CD14-positive monocyte (primary cell): ENCODE measurements around the gene TCP11. TPM values are rescaled to one million over a fixed set of nuclear protein-coding genes. Genes with fewer than 3 reads are reported as not detected.
A peak's percentile ranks its signal among the peaks of the same experiment; 100 is the strongest.

Source experiments
- DNase-seq, 3 donors: peaks; one replicate each; pipeline ENCODE4 v3.0.0-alpha.2; 2011 to 2022
- H2AFZ ChIP-seq: 2 replicates; pipeline ENCODE4 v1.6.0; 2012; ENCODE audit warnings: mild to moderate bottlenecking, low read depth, low read length, inconsistent platforms; ENCODE audit not compliant: insufficient read depth, poor library complexity, severe bottlenecking
- H3K27ac ChIP-seq, 2 donors: 1 replicate in 1 of 2; 2 replicates in 1 of 2; pipeline ENCODE4 v1.5.1; 2012 to 2013; ENCODE audit warnings: low read length in 2 of 2, control low read depth in 1 of 2, inconsistent platforms in 1 of 2, low read depth in 1 of 2, mild to moderate bottlenecking in 1 of 2
- H3K27me3 ChIP-seq, 2 donors: one replicate each; pipeline versions ENCODE4 v1.6.0 to v1.6.1; 2011 to 2013; ENCODE audit warnings: low read length in 2 of 2; ENCODE audit not compliant: control insufficient read depth in 2 of 2, insufficient read depth in 2 of 2
- H3K36me3 ChIP-seq, 2 donors: replicated peaks in 1 of 2; 1 replicate in 1 of 2; 2 replicates in 1 of 2; pipeline versions ENCODE4 v1.5.1 to v1.6.1; 2012 to 2013; ENCODE audit warnings: low read length in 2 of 2, control low read depth in 1 of 2, inconsistent platforms in 1 of 2, mild to moderate bottlenecking in 1 of 2; ENCODE audit not compliant: insufficient read depth in 2 of 2, control insufficient read depth in 1 of 2
- H3K4me1 ChIP-seq, 2 donors: 1 replicate in 1 of 2; 2 replicates in 1 of 2; pipeline versions ENCODE4 v1.5.1 to v1.6.1; 2012 to 2013; ENCODE audit warnings: low read length in 2 of 2, control low read depth in 1 of 2, inconsistent platforms in 1 of 2, mild to moderate bottlenecking in 1 of 2, moderate library complexity in 1 of 2; ENCODE audit not compliant: insufficient read depth in 2 of 2, control insufficient read depth in 1 of 2
- H3K4me2 ChIP-seq: replicated peaks from 2 replicates; pipeline ENCODE3; 2012; ENCODE audit warnings: low read length, moderate library complexity, mild to moderate bottlenecking; ENCODE audit not compliant: poor library complexity, severe bottlenecking; ENCODE audit errors: extremely low read depth
- H3K4me3 ChIP-seq, 3 experiments: fragments of 200-600 bp in 1 of 3; sonication (generic) in 1 of 3; replicated peaks in 1 of 3; 1 replicate in 2 of 3; 2 replicates in 1 of 3; pipeline ENCODE4 v1.5.1; 2011 to 2013; ENCODE audit warnings: low read length in 3 of 3, mild to moderate bottlenecking in 3 of 3, control low read depth in 2 of 3, low read depth in 2 of 3, inconsistent platforms in 1 of 3, moderate library complexity in 1 of 3
- H3K79me2 ChIP-seq: 2 replicates; pipeline ENCODE4 v1.6.0; 2012; ENCODE audit warnings: mild to moderate bottlenecking, control low read depth, inconsistent platforms, low read length, moderate library complexity; ENCODE audit not compliant: insufficient read depth
- H3K9ac ChIP-seq: 2 replicates; pipeline ENCODE4 v1.6.0; 2017; ENCODE audit warnings: low read length, mild to moderate bottlenecking; ENCODE audit not compliant: insufficient read depth, poor library complexity, severe bottlenecking
- H3K9me3 ChIP-seq, 2 donors: replicated peaks in 1 of 2; 1 replicate in 1 of 2; 2 replicates in 1 of 2; pipeline versions ENCODE4 v1.5.1 to v1.6.1; 2012 to 2013; ENCODE audit warnings: low read length in 2 of 2, control low read depth in 1 of 2; ENCODE audit not compliant: control insufficient read depth in 1 of 2, insufficient read depth in 1 of 2
- H4K20me1 ChIP-seq: 2 replicates; pipeline ENCODE4 v1.6.0; 2012; ENCODE audit warnings: mild to moderate bottlenecking, low read length, control low read depth, moderate library complexity; ENCODE audit not compliant: insufficient read depth
- H3K27ac Mint-ChIP-seq, 7 donors: one replicate each; pipeline ENCODE4 v1.8.0; 2020; ENCODE audit warnings: mild to moderate bottlenecking in 7 of 7, mixed read lengths in 7 of 7, moderate library complexity in 6 of 7, inconsistent platforms in 2 of 7
- H3K27me3 Mint-ChIP-seq, 3 donors: one replicate each; pipeline ENCODE4 v1.8.0; 2021 to 2022; ENCODE audit warnings: low read depth in 3 of 3, mild to moderate bottlenecking in 3 of 3, mixed read lengths in 3 of 3, moderate library complexity in 3 of 3, inconsistent platforms in 1 of 3
- H3K36me3 Mint-ChIP-seq, 2 donors: one replicate each; pipeline ENCODE4 v1.8.0; 2020; ENCODE audit warnings: mixed read lengths in 2 of 2, inconsistent platforms in 1 of 2, mild to moderate bottlenecking in 1 of 2
- H3K4me1 Mint-ChIP-seq: one replicate; pipeline ENCODE4 v1.8.0; 2020; ENCODE audit warnings: mild to moderate bottlenecking, mixed read lengths
- H3K4me3 Mint-ChIP-seq, 2 donors: one replicate each; pipeline ENCODE4 v1.8.0; 2020; ENCODE audit warnings: mild to moderate bottlenecking in 2 of 2, mixed read lengths in 2 of 2, moderate library complexity in 1 of 2
- H3K9me3 Mint-ChIP-seq, 7 donors: one replicate each; pipeline ENCODE4 v1.8.0; 2020 to 2022; ENCODE audit warnings: mixed read lengths in 7 of 7, mild to moderate bottlenecking in 6 of 7, moderate library complexity in 6 of 7, inconsistent platforms in 2 of 7
- WGBS: methylation state at CpG from one replicate; pipeline ENCODE4 v1.1.5; 2013; ENCODE audit warnings: missing lambda C conversion rate; ENCODE audit not compliant: insufficient coverage; 5-methylcytosine and 5-hydroxymethylcytosine counted together
- intact Hi-C, 2 donors: fragments of 100-400 bp; cut with micrococcal nuclease; formaldehyde crosslinking; loops; one replicate each; pipeline versions ENCODE4 v1.15.0 to v1.15.1; 2023
- polyA minus RNA-seq: library from RNA; depleted of rRNA, polyadenylated mRNA; stranded (reverse); fragments of >200 nt; gene quantifications from 2 replicates; pipeline ENCODE4 v1.2.3, GENCODE V29; 2012
- polyA plus RNA-seq, 3 donors: library from polyadenylated mRNA; depleted of rRNA in 1 of 3; unstranded in 2 of 3; stranded (reverse) in 1 of 3; fragments of 300-500 nt in 2 of 3; fragments of >200 nt in 1 of 3; fragmentation: Illumina TruSeq in 2 of 3; gene quantifications; 1 replicate in 2 of 3; 2 replicates in 1 of 3; pipeline ENCODE4 v1.2.3, GENCODE V29; 2012 to 2021
- total RNA-seq, 12 experiments: library from RNA in 1 of 12; stranded (reverse) in 1 of 12; fragments of 120-200 nt in 1 of 12; gene quantifications; one replicate each; pipeline ENCODE4 v1.2.4 and lab custom pipeline; 2013 to 2026; ENCODE audit warnings: mixed read lengths in 6 of 12, inconsistent platforms in 1 of 12
- TF ChIP-seq, protein P1 (sequence below): fragments of 200-600 bp; IDR thresholded peaks from one replicate; pipeline ENCODE4 v1.8.0; 2022; ENCODE audit warnings: antibody characterized with exemption, mild to moderate bottlenecking

Gene TCP11
- 0.04 TPM for total RNA-seq (2013)
- polyA plus RNA-seq (not detected), polyA minus RNA-seq (not detected in 2 replicates), total RNA-seq (lab: John Stamatoyannopoulos, UW) (0 to 2.5 (median 0.08) reads per million in 11 experiments)

DNA sequence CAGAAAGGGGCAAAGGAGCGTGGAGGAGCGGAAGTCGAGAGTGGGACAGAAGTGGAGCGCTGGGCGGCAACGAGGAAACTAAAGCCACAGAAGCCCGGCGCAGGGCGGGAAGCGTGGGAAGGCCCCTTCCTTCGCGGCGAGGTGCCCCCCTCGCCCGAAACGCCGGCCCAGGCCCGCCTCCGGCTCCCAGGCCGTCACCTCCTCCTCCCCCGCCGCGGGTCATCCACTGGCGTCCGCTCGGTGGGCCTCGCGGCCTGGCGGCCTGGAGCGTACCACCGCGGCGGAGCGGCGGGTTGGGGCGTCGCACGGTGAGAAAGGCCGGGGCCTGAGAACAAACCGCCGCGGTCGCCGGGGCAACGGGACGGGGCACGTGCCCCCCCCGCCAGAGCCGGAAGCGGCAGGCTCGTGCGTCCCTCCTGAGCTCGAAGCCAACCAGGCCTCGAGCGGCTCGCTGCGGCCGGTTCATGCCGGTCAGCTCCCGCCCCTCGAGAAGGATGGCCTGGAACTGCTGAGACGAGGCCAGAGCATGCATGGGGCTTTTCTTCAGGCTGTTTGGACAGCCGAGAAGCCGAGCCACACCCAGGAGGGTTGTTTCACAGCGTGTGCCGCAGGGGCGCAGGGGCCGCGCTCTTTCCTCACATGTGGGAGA lies at the start of gene TCP11:
Gene TCP11, minus strand, starts transcription at position 333 of the 649 bp plus-strand sequence. CDS start 469 bp downstream, outside the sequence.
- peak in 2 of 3 donors; percentile 7 to 16 for DNase-seq
- Mint-ChIP-seq H3K27ac (peak within 1 kb of the TSS in 2 of 7 donors; percentile 8 to 31), H3K36me3 (peaks cover 0 to 1% of the 10 kb centered on the region in 2 donors), H3K4me3 (peak within 1 kb of the TSS; percentile 27 to 67), H3K4me1 (peaks cover 20% of the 10 kb centered on the region), H3K9me3 (peaks cover 0 to 3% (median 0%) of the 10 kb centered on the region in 7 donors), H3K27me3 (peaks cover 9 to 20% (median 19%) of the 10 kb centered on the region in 3 donors)
- peak within 1 kb of the TSS; percentile 76 for H2AFZ ChIP-seq
- peak within 1 kb of the TSS in 2 of 3 experiments; percentile 5 to 63 for H3K4me3 ChIP-seq
- peak within 1 kb of the TSS; percentile 53 for H3K9ac ChIP-seq
- intact Hi-C loops, result loop anchor here in 1 of 2 donors (2.0 kb wide), 1 partner anchor 154 kb away; no protein-coding TSS in a partner anchor
- TF ChIP-seq, protein P1, sequence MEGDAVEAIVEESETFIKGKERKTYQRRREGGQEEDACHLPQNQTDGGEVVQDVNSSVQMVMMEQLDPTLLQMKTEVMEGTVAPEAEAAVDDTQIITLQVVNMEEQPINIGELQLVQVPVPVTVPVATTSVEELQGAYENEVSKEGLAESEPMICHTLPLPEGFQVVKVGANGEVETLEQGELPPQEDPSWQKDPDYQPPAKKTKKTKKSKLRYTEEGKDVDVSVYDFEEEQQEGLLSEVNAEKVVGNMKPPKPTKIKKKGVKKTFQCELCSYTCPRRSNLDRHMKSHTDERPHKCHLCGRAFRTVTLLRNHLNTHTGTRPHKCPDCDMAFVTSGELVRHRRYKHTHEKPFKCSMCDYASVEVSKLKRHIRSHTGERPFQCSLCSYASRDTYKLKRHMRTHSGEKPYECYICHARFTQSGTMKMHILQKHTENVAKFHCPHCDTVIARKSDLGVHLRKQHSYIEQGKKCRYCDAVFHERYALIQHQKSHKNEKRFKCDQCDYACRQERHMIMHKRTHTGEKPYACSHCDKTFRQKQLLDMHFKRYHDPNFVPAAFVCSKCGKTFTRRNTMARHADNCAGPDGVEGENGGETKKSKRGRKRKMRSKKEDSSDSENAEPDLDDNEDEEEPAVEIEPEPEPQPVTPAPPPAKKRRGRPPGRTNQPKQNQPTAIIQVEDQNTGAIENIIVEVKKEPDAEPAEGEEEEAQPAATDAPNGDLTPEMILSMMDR, result no peak
- no peak within 1 kb of the TSS for H3K27ac ChIP-seq
- no peaks in the 10 kb centered on the region for H3K79me2 ChIP-seq
- H3K27me3 ChIP-seq, result peaks cover 0 to 12% of the 10 kb centered on the region in 2 donors
- H3K36me3 ChIP-seq, result no peaks in the 10 kb centered on the region
- 12% methylated on average over 64 of the region's 69 CpGs for WGBS
- H4K20me1 ChIP-seq, result no peaks in the 10 kb centered on the region
- H3K9me3 ChIP-seq, result no peaks in the 10 kb centered on the region
- peak within 1 kb of the TSS; percentile 75 for H3K4me2 ChIP-seq
- peaks cover 9 to 13% of the 10 kb centered on the region in 2 donors for H3K4me1 ChIP-seq

GRCh38 chr6:35190306-35190705 lies 49.2 kb upstream of the TCP11 start:
- H3K27ac Mint-ChIP-seq, result no peak overlapping the region
- H3K27me3 ChIP-seq, result no peaks in the 10 kb centered on the region
- H3K4me2 ChIP-seq, result no peak overlapping the region
- no peak overlapping the region for H3K4me3 Mint-ChIP-seq
- H3K79me2 ChIP-seq, result no peaks in the 10 kb centered on the region
- H3K9me3 ChIP-seq, result no peaks in the 10 kb centered on the region
- intact Hi-C loops, result no loop called here
- H3K4me1 ChIP-seq, result no peaks in the 10 kb centered on the region
- H3K9ac ChIP-seq, result no peak overlapping the region
- H3K36me3 ChIP-seq, result no peaks in the 10 kb centered on the region
- no peaks in the 10 kb centered on the region for H3K36me3 Mint-ChIP-seq
- no peaks in the 10 kb centered on the region for H3K4me1 Mint-ChIP-seq
- TF ChIP-seq, protein P1, result no peak
- H3K27ac ChIP-seq, result no peak overlapping the region
- no peak for DNase-seq
- no peak overlapping the region for H3K4me3 ChIP-seq
- peaks cover 6 to 13% (median 9%) of the 10 kb centered on the region in 3 donors for H3K27me3 Mint-ChIP-seq
- H4K20me1 ChIP-seq, result no peaks in the 10 kb centered on the region
- H3K9me3 Mint-ChIP-seq, result no peaks in the 10 kb centered on the region
- H2AFZ ChIP-seq, result no peak overlapping the region
